ENCODE results near the gene ANKRD10.

ANKRD10 gene

DNA sequence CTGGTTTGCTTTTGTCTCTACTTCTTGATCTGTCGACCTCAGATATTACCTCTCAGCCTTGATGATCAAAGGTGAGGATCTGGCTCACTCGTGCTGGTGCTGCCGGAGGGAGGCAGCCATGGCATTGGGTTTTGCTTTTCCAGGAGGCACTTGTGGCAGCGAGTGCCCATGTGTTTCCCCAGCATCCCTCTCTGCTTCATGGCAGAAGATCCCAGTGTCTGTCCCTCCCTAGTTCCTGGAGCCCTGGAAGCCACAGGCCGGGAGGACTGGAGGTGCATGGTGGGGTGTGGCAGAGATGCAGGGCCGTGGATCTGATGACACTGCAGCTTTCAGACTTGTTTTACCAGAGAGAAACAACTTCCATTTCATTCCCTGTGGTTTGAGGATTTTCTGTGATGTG lies 47.5 kb downstream of the ANKRD10 start:
- Histone ChIP-seq H3K4me3 (ENCODE audit: low read depth in 1 of 2, low read length in 2 of 2) (no peak overlapping the region), H3K4me1 (ENCODE audit: insufficient read depth, low read length) (no peaks in the 10 kb centered on the region), H3K79me2 (ENCODE audit: insufficient read depth, low read length) (no peaks in the 10 kb centered on the region), H3K9ac (ENCODE audit: low read depth, low read length) (no peak overlapping the region), H3K9me3 (ENCODE audit: insufficient read depth, low read length, severe bottlenecking) (no peaks in the 10 kb centered on the region), H3K4me2 (ENCODE audit: insufficient read depth, low read length) (no peak overlapping the region), H4K20me1 (ENCODE audit: insufficient read depth, low read length) (no peaks in the 10 kb centered on the region), H3K27me3 (ENCODE audit: insufficient read depth, low read length, poor library complexity) (peaks cover 21% of the 10 kb centered on the region), H3K27ac (ENCODE audit: low read length) (no peak overlapping the region), H2AFZ (ENCODE audit: low read depth, low read length) (no peak overlapping the region), H3K36me3 (ENCODE audit: insufficient read depth, low read length) (no peaks in the 10 kb centered on the region)
- ATAC-seq (ENCODE audit: insufficient read depth, low read depth) (no peak), DNase-seq (no peak)
- TF ChIP-seq, protein P1, sequence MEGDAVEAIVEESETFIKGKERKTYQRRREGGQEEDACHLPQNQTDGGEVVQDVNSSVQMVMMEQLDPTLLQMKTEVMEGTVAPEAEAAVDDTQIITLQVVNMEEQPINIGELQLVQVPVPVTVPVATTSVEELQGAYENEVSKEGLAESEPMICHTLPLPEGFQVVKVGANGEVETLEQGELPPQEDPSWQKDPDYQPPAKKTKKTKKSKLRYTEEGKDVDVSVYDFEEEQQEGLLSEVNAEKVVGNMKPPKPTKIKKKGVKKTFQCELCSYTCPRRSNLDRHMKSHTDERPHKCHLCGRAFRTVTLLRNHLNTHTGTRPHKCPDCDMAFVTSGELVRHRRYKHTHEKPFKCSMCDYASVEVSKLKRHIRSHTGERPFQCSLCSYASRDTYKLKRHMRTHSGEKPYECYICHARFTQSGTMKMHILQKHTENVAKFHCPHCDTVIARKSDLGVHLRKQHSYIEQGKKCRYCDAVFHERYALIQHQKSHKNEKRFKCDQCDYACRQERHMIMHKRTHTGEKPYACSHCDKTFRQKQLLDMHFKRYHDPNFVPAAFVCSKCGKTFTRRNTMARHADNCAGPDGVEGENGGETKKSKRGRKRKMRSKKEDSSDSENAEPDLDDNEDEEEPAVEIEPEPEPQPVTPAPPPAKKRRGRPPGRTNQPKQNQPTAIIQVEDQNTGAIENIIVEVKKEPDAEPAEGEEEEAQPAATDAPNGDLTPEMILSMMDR (IDR thresholded peaks at IDR 0.05; ENCODE audit: borderline replicate concordance, extremely low read depth, low read length, poor library complexity, severe bottlenecking), result no peak
- no peak for TF ChIP-seq EZH2 (IDR thresholded peaks at IDR 0.05; ENCODE audit: borderline replicate concordance, low read depth, low read length, severe bottlenecking)

DNA sequence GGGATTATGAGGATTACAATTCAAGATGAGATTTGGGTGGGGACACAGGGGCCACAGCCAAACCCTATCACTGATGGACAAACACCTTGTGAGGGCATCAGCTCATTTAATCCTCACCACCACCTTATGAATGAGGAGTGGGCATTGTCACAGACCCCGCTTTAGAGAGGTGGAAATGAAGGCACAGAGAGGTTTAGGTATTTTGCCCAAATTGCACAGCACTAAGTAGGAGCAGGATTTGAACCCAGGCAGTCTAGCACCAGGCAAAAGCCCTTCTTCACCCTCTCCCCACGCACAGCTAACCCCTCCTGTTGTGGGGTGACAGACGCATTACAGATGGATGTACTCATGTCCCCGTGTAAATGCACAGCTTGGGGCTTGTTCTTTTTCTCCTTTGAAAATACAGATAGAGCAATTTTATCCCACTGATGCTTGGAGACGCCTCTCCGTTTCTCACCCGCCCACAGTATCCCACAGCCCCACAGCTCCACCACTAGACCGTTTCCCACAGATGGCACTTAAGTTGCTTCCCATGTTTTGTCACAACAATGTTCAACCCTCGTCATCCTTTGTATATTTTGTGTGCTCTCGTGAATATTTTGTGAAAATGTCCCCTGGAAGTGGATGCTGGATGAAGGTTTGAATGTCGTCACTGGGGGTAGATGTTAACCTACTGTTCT lies 48.2 kb downstream of the ANKRD10 start:
- Histone ChIP-seq H3K27ac (ENCODE audit: low read length) (no peak overlapping the region), H3K9ac (ENCODE audit: low read depth, low read length) (no peak overlapping the region), H3K79me2 (ENCODE audit: insufficient read depth, low read length) (no peaks in the 10 kb centered on the region), H3K4me2 (ENCODE audit: insufficient read depth, low read length) (no peak overlapping the region), H3K36me3 (ENCODE audit: insufficient read depth, low read length) (no peaks in the 10 kb centered on the region), H2AFZ (ENCODE audit: low read depth, low read length) (no peak overlapping the region), H4K20me1 (ENCODE audit: insufficient read depth, low read length) (no peaks in the 10 kb centered on the region), H3K27me3 (ENCODE audit: insufficient read depth, low read length, poor library complexity) (peaks cover 16% of the 10 kb centered on the region), H3K4me1 (ENCODE audit: insufficient read depth, low read length) (no peaks in the 10 kb centered on the region), H3K4me3 (ENCODE audit: low read depth in 1 of 2, low read length in 2 of 2) (no peak overlapping the region), H3K9me3 (ENCODE audit: insufficient read depth, low read length, severe bottlenecking) (no peaks in the 10 kb centered on the region)
- DNase-seq (no peak), ATAC-seq (ENCODE audit: insufficient read depth, low read depth) (no peak)
- no peak for TF ChIP-seq EZH2 (IDR thresholded peaks at IDR 0.05; ENCODE audit: borderline replicate concordance, low read depth, low read length, severe bottlenecking)
- TF ChIP-seq, protein P1 (IDR thresholded peaks at IDR 0.05; ENCODE audit: borderline replicate concordance, extremely low read depth, low read length, poor library complexity, severe bottlenecking), result no peak

DNA sequence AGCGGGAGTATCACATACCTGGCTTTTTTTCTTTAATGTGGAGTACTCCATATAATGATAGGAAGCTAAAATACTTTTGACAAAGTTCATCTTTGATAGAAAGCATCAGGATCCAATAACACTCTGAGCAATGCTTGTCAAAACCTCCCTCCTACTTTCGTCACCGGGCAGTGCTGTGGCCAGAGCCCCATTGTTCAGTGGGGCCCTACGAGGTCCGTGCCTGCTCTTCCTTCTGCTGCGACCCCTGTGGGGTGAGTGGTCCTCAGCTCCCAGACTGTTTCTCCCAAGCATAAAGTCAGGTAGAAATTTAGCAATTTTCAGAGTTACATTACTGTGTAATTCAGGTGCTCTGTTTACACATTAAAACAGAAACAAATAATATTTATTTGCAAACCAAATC lies 51.2 kb downstream of the ANKRD10 start:
- H2AFZ ChIP-seq (ENCODE audit: low read depth, low read length), result no peak overlapping the region
- H3K79me2 ChIP-seq (ENCODE audit: insufficient read depth, low read length), result no peaks in the 10 kb centered on the region
- no peaks in the 10 kb centered on the region for H3K36me3 ChIP-seq (ENCODE audit: insufficient read depth, low read length)
- no peaks in the 10 kb centered on the region for H4K20me1 ChIP-seq (ENCODE audit: insufficient read depth, low read length)
- H3K4me2 ChIP-seq (ENCODE audit: insufficient read depth, low read length), result no peak overlapping the region
- H3K9ac ChIP-seq (ENCODE audit: low read depth, low read length), result no peak overlapping the region
- ATAC-seq (ENCODE audit: insufficient read depth, low read depth) (no peak), DNase-seq (no peak)
- TF ChIP-seq EZH2 (IDR thresholded peaks at IDR 0.05; ENCODE audit: borderline replicate concordance, low read depth, low read length, severe bottlenecking), result no peak
- TF ChIP-seq, protein P1 (IDR thresholded peaks at IDR 0.05; ENCODE audit: borderline replicate concordance, extremely low read depth, low read length, poor library complexity, severe bottlenecking), result no peak
- H3K4me3 ChIP-seq (ENCODE audit: low read depth in 1 of 2, low read length in 2 of 2), result no peak overlapping the region
- H3K27ac ChIP-seq (ENCODE audit: low read length), result no peak overlapping the region
- no peaks in the 10 kb centered on the region for H3K9me3 ChIP-seq (ENCODE audit: insufficient read depth, low read length, severe bottlenecking)
- no peaks in the 10 kb centered on the region for H3K4me1 ChIP-seq (ENCODE audit: insufficient read depth, low read length)
- H3K27me3 ChIP-seq (ENCODE audit: insufficient read depth, low read length, poor library complexity), result peaks cover 5% of the 10 kb centered on the region
